ENCODE measurements around the gene LRP1B.
"Not testable (repeated sequence)": the region's sequence is repeated elsewhere in the genome, so short reads cannot be mapped to it uniquely, and the experiment has no call there.

LRP1B gene

DNA sequence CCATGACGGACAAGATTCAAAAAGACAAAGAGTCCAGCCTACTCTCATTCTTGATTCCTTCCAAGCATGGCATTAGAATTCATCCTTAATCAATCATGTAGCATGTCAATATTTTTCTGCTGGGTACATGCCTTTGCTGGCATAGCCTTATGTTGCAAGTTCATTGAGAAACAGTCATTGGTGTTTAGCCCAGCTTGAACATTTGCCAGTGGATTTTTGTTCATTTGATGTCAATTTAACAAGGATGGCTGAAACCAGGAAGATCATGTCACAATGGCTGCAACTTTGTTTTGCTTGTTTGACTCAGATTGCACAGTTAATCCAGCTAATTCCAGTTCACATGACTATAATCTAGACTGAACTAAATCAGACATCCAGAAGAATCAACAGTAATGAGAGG lies 1132.2 kb downstream of the LRP1B start:
- no peak for DNase-seq

DNA sequence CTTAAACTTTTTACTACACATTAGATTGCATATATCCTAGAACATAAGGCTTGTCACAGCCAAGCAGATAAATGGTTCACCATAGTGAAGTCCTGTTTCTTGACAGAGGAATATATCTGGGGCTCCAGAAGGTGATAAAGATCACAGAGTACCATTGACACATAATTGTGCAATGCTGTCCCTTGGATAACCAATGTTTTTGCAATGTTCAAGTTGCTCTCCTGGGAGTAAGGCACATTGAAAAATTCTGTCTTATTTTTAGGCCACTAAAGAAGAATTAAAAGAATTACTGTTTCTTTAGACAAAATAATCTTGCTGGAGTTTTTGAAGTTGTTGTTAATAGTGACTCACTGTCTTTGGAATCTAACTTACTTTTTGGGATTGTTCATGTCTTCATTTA lies 1132.8 kb downstream of the LRP1B start:
- DNase-seq: no peak

DNA sequence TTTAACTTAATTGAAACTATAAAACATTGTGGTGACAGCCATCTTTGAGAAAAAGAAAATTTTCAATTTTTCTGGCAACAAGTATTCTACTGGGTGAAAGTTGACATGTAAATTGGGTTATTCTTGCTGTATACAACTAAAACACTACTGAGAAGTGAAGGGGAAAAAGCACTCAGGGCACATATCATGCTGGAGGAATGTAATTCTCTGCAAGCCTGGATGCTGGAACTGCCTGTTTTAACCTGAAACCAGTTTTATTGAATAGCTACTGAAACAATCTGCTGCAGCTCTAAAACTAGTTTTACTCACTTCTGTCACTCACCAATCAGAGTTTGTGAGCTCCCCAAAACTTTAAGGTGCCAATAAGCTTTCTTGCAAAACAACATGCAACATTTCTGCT lies 1136.0 kb downstream of the LRP1B start:
- DNase-seq: no peak

DNA sequence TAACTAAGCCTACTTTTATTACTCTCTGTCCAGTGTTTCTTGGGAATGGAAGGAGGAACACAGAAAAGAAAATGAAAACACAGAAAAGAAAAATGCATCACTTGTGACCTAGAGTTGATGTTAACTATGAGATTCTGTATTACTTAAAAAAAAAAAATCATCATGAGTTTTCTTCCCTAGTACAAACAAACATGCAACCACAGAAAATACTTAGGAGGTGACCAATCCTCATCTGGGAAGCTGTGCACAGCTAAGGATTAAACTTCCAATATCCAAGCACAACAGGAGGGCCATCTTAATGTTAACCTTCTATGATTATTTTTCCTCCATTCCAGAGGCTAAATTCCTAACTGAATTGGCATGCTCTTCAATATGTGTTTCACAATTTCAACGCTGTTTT lies 1140.4 kb downstream of the LRP1B start:
- no peak for DNase-seq

DNA sequence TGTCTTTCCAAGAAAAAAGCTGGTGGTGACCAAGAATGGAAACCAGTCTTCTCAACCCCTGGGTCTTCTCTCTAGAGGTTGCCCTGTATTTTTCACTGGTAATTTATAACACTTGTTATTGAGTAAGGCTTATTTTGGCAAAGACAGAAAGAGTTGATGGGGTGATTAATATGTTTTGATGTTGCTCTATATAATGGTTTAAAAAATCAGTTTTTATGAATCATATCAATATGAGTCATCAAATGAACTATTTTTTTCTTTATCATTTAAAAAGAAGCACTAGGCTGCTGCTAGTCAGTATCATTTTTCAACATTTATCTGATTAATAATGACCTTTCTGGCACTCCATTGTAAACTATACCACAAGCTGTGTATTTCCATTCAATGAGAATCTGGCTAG lies 1142.2 kb downstream of the LRP1B start:
- no peak for DNase-seq

DNA sequence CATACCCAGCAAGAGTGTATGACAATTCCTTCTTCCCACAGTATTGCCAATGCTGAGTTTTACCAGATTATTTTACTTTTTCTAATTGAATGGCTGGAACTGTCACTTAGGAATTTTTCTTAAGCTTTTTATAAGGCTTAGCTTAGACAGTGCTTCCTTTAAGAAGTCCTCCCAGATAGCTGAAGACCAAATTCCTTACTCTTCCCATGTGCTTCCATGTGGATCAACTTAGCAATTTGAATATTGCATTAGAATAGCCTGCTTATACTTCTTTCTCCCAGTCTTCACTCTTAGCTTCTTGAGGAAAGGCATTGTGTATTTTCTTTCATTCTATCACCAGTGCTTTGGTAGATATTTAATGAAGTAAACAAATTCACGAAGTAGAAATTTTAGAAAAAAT lies 1144.4 kb downstream of the LRP1B start:
- no peak for DNase-seq

DNA sequence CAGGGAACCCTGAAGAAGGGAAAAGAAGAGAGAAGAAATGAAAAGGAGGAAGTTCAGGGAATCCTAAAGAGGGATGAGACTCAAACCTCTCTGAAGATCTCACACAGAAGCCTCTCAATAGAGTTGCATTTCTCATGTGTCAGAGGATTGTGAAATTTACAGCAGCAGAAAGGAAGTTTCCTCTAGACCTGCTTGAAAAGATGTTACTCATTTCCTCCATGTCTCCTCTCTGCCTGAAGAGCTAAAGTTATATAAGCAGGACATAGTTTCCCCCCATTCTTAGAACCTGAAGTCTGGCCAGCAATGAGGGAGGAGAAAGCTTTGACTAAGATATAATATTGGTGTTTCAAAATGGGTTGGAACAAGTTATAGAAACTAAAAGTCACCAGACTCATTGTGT lies 1155.6 kb downstream of the LRP1B start:
- no peak for DNase-seq

DNA sequence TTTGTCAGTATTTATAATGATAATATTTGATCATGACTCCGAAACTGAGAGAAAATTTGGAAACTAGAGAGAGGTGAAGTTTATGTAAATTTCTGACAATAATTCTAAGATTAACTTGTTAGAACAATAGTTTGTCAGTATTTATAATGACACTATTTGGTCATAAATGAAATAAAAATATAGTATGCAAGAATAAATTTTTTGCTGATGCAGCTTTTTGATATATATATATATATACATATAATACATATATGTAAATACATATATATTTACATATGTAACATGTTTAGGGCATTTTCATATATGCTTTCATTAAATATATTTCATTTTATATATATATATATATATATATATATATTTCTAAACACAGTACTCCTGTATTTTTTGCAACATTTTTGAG lies 1158.1 kb downstream of the LRP1B start:
- no peak for DNase-seq

DNA sequence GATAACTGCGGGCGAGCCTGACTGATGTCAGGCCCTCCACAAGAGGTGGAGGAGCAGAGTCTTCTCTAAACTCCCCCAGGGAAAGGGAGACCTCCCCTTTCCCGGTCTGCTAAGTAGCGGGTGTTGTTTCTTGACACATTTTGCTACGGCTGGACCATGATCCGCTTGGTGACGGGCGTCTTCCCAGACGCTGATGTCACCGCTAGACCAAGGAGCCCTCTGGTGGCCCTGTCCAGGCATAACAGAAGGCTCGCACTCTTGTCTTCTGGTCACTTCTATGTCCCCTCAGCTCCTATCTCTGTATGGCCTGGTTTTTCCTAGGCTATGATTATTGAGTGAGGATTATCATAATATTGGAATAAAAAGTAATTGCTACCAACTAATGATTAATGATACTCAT lies 1166.5 kb downstream of the LRP1B start:
- DNase-seq: not testable (repeated sequence)

DNA sequence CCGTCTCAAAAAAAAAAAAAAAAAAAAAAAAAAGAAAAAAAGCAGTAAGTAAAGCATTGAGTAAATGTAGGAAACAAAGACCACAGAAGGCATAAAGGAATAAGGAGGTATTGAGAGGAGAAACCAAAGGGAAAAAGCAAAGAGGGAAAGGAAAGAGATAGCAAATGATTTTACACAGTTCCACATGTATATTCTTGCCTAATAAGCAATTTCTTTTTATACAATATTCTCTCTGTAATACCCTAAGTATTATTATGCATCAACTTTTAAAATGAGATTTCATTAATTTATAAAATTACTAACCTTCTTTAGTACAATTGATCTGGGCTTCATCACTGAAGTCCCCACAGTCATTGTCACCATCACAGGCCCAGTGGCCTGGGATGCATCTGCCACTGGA lies 1180.9 kb downstream of the LRP1B start:
- DNase-seq: no peak

DNA sequence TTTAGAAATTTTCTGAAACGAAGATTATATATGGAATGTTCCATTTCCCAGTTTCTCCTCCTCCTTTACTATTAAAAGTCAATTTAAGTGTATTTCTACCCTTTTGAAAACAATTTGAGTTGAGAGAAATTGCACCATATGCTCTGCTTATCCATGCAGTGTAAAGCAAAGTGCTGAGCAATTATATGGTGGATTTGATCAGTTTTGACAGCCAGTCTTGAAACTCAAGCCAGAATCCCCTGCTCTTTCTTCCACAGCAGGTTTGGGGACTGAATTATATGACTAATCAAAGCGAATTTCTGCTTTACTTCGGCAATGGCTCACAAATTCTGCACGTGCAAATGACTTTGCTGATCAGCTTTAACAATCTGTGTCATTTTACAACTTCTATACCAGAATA lies 1183.6 kb downstream of the LRP1B start:
- no peak for DNase-seq

DNA sequence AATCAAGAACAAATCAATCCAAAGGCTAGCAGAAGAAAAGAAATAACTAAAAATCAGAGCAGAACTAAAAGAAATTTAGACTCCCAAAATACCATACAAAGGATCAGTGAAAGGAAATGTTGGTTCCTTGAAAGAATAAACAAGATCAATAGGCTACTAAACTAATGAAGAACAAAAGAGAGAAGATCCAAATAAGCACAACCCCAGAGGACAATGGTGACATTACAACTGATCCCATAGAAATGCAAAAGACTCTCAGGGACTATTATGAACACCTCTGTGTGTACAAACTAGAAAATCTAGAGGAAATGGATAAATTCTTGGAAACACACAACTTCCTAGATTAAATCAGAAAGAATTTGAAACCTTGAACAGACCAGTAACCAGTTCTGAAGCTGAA lies 1186.9 kb downstream of the LRP1B start:
- no peak for DNase-seq

DNA sequence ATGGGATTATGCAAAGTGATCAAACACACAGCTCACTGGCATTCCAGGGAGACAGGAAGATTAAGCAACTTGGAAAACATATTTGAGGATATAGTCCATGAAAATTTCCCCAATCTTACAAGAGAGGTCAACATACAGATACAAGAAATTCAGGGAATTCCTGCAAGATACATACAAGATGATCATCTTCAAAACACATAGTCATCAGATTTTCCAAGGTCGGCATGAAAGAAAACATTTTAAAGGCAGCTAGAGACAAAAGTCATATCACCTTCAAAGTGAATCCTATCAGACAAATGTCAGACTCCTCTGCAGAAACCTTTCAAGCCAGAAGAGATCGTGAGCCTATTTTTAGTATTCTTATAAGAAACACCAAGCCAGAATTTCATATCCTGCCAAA lies 1188.5 kb downstream of the LRP1B start:
- no peak for DNase-seq

DNA sequence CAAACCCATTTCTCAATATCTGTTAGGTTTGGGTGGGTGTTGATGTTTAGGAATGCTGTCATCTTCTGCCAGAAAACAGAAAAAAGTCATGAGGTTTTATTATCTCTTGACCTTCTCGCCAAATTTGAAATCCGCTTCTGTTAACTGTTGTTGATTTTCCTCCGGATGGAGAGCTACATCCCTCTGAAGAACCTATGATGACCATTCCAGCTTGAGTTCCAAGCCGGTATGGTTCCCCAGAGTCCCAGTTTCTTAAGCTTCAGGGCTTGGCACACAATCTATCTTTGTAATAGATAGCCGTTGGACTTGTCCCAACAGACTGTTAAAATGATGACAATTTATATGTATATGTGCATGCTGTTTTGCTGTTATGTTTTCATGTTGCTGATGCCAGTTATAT lies 1201.0 kb downstream of the LRP1B start:
- DNase-seq: no peak

DNA sequence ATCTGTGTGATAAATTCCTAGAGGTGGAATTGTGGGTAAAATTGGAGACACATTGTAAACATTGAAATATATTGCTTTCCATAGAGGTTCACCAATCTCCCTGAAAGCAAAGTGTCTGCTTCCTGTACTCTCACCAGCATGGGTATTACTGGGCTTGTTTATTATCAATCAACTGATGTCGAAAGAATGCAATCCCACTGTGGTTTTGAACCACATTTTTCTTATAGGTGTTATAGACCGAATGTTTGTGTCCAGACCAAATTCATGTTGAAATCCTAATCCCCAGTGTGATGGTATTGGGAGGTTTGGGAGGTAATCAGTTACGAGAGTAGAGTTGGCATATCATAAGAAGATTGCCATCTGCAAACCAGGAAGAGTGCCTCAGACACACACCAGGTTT lies 1212.4 kb downstream of the LRP1B start:
- no peak for DNase-seq

DNA sequence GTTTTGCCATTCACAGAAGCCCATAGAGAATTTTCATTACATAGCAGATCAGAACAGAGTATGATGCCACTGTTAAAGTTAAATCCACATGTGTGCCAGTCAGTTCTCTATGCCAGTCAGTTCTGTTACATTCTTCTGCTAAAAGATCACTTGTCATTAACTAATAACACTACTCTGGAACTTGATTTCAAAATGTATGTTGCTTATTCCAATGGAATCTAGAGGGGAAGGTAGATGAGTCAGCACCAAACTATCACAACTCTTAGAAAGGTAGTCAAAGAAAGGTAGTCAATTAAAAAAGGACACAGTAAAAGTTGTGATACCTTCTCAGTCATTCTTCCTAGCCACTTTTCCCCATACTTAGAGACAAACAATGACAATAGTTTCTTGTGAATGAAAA lies 1214.4 kb downstream of the LRP1B start:
- DNase-seq: no peak

DNA sequence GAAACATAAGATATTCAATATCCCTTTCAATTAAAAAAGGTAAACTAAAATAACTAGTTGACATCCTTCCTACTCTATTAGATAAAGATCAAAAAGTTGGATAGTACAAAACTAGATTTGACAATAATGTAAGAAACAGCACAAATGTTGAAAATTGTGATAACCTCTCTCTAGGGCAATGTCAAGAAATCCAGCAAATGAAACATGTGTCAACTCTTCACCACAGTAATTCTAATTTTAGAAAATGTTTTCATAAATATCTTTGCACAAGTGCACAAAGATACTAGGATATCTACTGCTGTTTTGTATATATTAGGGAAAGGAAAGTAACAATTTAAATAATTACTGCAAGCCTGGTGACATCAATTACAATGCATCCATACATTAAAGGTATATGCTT lies 1220.1 kb downstream of the LRP1B start:
- no peak for DNase-seq

DNA sequence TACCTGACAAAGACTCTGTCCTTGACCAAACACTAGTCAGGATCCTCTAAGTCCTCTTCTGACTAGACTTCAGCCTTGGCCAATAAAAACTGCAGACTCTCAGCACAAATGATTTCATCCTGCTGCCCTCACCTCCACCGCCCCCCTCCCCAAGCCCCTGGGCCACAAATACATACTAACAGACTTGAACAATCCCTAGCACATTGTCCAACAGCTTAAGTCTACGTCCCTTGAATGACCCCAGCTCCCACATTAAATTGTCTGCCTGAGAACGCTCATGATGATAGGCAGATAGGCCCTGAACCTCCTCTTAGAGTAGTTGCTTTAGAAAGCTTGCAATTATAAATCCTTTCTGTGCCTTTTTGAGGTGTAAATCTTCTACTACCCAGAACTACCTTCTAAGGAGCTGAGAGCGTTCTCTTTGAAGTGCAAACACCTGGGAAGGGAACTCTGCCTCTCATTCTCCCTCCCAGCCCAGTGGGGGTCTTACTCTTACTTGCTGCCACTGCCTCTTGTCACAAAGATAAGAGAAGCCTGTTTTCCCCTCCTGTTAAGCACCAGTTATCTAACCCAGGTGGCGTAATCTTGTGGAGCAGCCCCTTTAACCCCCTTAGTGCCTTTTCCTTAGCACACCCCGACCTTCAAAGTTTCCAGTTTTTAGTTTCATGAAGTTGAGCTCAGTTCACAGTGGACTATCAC lies 1225.6 kb downstream of the LRP1B start:
- no peak for DNase-seq

DNA sequence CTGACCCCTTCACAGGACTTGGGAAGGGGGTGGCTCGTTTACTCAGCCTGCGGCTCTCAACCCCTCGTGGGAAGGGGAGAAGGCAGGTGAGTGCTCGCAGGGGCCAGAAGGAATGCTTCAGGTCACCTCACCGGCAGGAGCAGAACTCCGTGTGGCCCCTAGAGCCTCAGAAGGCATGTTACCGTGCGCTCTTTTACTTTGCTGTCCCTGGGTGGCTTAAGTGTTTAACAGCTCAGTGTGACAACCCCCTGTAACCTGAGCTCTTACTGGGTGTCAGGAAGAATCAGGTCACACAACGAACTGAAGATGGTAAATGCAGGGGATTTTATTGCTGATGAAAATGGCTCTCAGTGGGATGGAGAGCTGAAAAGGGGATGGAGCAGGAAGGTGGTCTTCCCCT lies 1235.4 kb downstream of the LRP1B start:
- DNase-seq: no peak

DNA sequence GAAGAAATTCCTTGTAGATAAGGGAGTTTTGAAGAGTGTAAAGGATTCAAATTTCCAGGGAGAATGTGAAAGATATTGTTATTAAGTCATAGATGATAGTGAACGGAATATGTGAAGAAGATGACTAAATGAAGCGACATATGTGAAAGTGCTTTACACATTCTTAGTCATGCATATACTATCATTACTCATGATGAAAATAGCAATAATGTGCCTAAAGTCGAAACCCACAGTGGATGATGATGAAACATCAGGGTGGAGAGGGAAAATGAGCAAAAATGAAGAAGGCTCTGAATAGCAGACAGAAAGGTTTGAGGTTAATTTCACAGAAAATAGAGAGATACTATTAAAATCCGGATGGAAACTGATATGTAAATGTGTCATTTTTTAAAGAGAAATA lies 1237.1 kb downstream of the LRP1B start:
- no peak for DNase-seq

DNA sequence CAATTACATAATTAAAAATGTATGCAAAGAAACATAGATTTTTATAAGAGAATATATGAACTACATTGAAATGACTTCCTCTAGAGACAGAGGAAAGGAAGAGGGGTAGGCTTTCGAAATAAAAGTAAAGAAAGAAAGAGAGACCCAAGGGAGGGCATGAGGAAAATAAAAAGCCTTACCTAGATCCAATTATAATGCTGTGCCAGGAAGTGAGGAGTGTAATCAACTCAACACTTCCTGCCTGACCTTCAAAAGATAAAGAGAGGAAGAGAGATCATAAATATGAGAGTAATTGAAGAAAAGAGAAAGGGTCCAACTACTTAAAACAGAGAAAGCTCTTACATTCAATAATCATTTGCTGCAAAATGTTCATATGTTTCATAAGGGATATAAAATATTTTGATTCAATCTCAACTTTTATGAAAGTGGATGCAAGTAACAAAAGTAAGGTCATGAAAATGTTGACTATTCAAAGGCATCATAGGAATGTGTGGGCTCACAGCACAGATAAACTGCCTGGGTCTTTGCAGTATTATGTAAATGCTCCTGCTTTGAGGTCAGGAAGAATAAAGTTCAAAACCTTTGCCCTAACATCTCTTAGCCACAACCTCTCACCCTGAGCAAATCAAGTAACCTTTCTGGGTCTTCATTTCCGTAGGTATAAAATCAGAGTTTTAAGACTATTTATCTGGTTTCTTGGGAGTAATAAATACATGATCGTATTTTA lies 1237.7 kb downstream of the LRP1B start:
- no peak for DNase-seq

DNA sequence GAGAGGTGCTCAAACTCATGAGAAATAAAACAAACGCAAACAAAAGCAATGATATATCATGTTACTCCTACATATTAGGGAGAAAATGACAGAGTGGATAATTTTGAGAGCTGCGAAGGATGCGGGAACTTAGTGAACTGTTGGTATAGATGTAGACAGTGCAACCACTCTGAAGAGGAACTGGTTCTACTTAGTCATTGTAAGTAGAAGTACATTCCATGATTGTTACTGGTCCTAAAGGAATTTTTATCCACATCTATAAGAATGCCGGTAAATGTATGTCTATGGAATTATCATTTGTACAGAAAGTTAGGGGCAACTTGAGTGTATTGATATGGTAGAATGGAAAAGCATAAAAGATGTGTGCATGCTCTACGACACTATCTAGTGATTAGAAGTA lies 1238.4 kb downstream of the LRP1B start:
- no peak for DNase-seq

DNA sequence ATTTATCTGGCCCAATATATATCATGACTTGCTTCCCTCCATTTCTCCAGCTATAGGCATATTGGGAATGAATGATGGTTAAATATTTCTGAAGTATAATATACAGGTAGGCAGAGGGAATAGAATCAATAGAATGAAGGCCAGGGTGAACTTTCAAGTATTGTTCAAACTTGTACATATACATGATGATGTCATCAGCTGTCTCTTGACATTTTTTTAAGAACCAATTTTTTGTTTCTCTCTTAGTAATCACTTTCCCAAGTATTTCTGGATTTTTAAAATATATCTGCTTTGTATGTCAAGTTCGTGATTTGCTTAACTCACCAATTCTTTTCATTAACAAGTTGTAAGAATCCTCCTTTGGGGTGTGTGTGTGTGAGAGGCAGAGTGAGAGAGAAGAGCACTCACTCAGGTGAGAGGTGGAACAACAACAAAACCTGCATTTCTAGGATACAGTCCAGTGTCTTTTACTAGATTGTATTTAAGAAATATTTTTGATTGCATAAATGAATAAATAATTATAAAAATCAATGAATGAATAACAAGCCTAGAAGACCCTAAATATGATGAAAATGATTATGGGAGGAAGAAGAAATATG lies 1239.1 kb downstream of the LRP1B start:
- DNase-seq: no peak
